HG02870 (cell line): Measurements from ENCODE around the gene TFAP2E.

ENCODE experiments used
- ATAC-seq: cut with Tn5 transposase; IDR thresholded peaks from one replicate; pipeline ENCODE4 v1.9.1; 2021; ENCODE audit warnings: mild to moderate bottlenecking, moderate library complexity; ENCODE audit not compliant: unreplicated experiment

Gene TFAP2E

DNA sequence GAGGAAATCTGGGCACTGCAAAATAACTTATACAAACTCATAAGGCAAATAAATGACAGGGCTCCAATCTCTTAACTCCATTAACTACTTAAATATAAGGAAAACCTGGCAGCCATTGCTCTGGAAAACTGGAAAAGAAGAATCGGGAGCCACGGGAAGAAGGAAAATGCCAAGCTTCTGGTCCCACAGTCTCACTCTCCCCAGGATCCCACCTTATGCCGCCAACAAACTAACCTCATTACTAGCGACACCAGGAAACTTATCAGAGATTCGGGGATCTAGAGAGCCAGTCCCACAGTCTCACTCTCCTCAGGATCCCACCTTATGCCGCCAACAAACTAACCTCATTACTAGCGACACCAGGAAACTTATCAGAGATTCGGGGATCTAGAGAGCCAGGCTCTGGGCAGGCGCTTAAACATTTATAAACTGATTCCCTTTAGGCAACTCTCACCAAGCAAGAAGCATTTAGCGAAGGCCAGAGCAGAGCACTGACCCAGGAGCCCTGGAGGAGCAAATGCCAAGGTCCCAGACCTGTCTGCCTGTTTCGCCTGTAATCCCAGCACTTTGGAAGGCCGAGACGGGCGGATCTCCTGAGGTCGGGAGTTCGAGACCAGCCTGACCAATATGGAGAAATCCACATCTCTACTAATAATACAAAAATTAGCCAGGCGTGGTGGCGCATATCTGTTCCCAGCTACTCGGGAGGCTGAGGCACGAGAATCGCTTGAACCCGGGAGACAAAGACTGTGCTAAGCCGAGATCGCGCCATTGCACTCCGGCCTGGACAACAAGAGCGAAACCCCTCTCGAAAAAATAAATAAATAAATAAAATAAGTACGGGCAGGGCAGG is 67.5 kb downstream of the TFAP2E start:
- ATAC-seq, result no peak

DNA sequence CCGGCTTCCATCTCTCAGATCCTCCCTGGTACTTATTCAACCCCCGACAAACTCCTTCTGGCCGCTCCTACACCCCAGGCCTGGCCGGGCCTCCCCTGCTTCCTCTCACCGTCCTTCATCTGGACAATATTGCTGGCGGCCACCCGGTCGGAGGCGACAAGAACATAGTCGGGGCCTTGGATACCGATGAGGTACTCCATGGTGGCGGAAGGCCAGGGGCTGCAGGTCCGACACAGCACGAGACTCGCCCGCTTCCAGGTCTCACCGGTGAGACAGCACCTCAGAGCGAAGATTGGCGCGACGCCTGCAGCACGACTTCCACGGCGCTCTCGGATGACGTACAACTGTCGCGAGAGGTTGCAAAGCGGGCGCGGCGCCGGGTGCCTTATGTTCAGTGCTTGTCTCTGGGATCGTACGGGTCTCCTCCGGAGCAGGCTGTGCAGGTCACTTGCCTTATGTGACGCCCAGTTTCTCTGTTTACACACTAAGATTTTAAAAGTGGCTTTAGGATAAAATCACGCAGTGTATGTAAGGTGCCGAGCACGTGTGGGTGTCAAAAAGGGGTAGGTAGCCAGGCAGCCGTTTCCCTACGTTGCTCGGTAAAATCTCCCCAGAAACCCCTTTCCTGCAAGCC is 68.2 kb downstream of the TFAP2E start, which contains the start of gene PSMB2:
TSS of gene PSMB2 (minus strand) at position 294 of the 634 bp plus-strand sequence. CDS start at position 200, 94 bp downstream.
- ATAC-seq, result peak; percentile 89

DNA sequence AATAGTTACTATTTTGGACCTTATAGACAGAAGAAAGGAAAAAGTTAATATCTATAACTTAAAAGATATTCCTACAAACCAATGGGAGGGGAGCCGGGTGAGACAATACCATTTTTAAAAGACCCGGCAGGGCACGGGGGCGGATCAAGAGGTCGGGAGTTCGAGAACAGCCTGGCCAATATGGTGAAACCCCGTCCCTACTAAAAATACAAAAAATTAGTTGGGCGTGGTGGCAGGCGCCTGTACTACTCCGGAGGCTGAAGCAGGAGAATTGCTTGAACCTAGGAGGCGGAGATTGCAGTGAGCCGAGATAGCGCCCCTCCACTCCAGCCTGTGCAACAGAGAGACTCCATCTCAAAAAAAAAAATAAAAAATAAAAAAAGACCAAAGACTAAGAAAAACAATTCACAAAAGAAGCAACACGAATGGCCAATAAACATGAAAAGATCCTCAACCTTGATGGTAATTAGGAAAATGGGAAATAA is 69.4 kb downstream of the TFAP2E start:
- ATAC-seq, result no peak

GRCh38 chr1:35644204-35644603 is 71.1 kb downstream of the TFAP2E start:
- ATAC-seq, result no peak
